Lower leg skin (tissue), 4 donors: ENCODE measurements around the gene PDE8B. TPM values are rescaled to one million over a fixed set of nuclear protein-coding genes. Genes with fewer than 3 reads are reported as not detected.

Experiments used
- DNase-seq, 2 donors: peaks; one replicate each; pipeline ENCODE4 v3.0.0-alpha.2; 2019; ENCODE audit warnings: low spot score in 2 of 2
- H3K4me3 ChIP-seq: fragments of 200-600 bp; sonication (generic); 2 replicates; pipeline ENCODE4 v1.5.1; 2017; ENCODE audit warnings: mild to moderate bottlenecking, low read depth; ENCODE audit not compliant: poor library complexity, severe bottlenecking
- POLR2A ChIP-seq, 2 donors: fragments of 450-650 bp; IDR thresholded peaks; one replicate each; pipeline ENCODE4 v1.6.1; 2016 to 2017; ENCODE audit warnings: antibody characterized with exemption in 2 of 2, mild to moderate bottlenecking in 1 of 2, moderate library complexity in 1 of 2
- WGBS, 2 donors: methylation state at CpG; one replicate each; pipeline ENCODE4 v1.1.5; 2018; 5-methylcytosine and 5-hydroxymethylcytosine counted together
- intact Hi-C: fragments of 100-400 bp; cut with DNase I; formaldehyde crosslinking; loops from one replicate; pipeline ENCODE4 v1.15.0; 2023; ENCODE audit warnings: low total_unique reads
- total RNA-seq, 4 donors: library from RNA; depleted of rRNA; stranded (reverse); fragments of >200 nt; gene quantifications; one replicate each; pipeline ENCODE4 v1.1.0, GENCODE V29; 2016
- TF ChIP-seq, protein P1 (sequence below), 3 donors: fragments of 450-650 bp; IDR thresholded peaks; one replicate each; pipeline ENCODE4 v1.5.1; 2016; ENCODE audit warnings: antibody characterized with exemption in 3 of 3, mild to moderate bottlenecking in 3 of 3, moderate library complexity in 2 of 3

Gene PDE8B
- total RNA-seq, 4 donors from 2014 or later, result 2.3 to 4.5 (median 2.6) TPM

DNA sequence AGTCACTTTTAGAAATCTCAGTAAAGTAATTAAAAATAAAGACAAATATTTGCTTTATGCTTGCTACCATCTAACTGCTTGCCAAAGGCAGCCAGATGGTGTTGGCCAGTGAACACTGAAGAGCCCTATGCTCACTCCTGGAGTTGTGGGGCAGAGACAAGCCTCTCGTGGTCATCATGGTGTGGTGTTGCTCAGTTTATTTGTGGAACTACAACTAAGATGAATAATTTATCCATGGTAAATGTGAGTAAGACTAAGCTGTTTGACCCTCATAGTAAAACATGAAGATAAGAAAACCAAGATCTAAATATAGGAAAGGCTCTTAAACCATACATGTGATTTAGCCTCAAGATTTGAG lies 100.7 kb downstream of the PDE8B start:
- H3K4me3 ChIP-seq, result no peak overlapping the region
- no peak for DNase-seq
- TF ChIP-seq, protein P1, sequence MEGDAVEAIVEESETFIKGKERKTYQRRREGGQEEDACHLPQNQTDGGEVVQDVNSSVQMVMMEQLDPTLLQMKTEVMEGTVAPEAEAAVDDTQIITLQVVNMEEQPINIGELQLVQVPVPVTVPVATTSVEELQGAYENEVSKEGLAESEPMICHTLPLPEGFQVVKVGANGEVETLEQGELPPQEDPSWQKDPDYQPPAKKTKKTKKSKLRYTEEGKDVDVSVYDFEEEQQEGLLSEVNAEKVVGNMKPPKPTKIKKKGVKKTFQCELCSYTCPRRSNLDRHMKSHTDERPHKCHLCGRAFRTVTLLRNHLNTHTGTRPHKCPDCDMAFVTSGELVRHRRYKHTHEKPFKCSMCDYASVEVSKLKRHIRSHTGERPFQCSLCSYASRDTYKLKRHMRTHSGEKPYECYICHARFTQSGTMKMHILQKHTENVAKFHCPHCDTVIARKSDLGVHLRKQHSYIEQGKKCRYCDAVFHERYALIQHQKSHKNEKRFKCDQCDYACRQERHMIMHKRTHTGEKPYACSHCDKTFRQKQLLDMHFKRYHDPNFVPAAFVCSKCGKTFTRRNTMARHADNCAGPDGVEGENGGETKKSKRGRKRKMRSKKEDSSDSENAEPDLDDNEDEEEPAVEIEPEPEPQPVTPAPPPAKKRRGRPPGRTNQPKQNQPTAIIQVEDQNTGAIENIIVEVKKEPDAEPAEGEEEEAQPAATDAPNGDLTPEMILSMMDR (IDR thresholded peaks at IDR 0.05), result no peak
- TF ChIP-seq POLR2A (IDR thresholded peaks at IDR 0.05), result no peak
- intact Hi-C loops, result no loop called here
- WGBS, 2 donors, result 81 to 91% methylated on average over 1 of the region's 1 CpG

DNA sequence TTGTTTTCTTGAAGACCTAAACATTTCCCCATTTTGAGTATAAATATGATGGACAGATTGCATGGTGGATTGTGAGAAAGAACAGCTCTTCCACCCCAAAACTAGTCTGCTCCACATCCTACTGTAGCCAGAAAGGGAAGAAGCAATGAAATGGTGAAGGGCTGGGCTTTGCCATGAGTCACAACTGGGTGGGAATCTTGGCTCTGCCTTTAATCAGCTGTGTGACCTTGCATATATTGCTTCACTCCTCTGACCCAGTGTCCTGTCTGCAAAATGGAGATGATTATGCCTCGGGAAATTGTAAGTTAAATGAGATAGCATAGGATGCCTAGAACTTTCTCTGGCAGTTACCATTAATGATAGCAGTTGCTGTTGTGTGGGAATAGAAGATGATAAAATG lies 101.9 kb downstream of the PDE8B start:
- H3K4me3 ChIP-seq, result no peak overlapping the region
- DNase-seq, result no peak
- intact Hi-C loops, result no loop called here
- TF ChIP-seq POLR2A (IDR thresholded peaks at IDR 0.05), result no peak
- TF ChIP-seq, protein P1 (IDR thresholded peaks at IDR 0.05), result no peak
- 56 to 65% methylated on average over 1 of the region's 1 CpG for WGBS, 2 donors

DNA sequence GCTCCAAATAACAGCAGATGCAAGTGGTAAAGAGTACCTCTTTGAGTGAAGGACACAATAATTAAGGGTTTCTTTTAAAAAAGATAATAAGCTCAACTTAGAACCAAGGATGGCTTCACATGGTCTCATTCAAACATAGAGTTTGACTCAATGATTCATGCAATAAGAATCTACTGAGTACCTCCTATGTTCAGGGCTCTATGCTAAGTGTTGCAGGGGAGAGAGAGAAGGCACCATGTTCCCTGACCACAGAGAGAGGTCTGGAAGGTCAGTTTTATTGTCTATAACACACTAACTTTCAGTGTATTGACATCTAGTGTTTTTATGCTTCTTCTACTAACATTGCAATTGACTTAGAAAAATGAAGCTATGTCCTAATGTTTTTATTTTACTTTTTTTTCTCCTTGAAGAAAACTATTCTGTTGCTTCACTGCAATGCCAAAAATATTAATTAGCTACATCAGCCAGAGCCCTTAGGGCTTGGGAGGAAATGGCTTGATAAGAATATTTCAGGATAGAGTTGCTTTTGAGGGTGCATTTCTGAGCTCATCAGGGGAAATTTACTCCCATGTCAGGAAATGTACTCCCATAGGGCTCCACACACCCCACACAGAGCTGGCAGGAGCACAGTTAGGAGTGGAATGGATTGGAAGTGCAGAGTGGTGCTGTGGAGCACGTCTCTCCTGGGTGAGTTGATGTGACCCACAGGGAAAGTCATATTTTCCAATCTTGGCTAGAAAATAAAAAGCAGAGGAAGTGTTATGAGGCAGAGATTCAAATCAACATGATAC lies 106.6 kb downstream of the PDE8B start:
- WGBS, 2 donors, result 35 to 42% methylated on average over 1 of the region's 1 CpG

DNA sequence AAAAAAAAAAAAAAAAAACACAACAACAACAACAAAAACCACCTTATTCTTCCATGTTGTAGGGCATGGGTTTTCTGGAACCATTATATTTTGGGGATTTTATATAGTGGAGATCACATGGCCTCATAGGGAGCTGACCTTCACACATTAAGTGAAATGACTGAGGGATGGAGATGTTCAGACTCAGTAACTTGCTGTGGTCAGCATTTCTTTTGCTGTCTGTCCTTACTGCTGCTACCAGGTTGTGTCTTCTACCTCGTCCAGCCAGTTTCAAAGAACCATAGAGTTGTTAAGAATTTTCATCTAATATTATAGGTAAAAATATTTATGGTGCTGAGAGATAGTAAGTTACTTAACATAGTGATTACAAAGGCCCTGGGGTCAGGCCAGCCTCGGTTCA lies 107.6 kb downstream of the PDE8B start:
- no peak overlapping the region for H3K4me3 ChIP-seq
- no peak for TF ChIP-seq POLR2A (IDR thresholded peaks at IDR 0.05)
- TF ChIP-seq, protein P1 (IDR thresholded peaks at IDR 0.05), result no peak
- intact Hi-C loops, result no loop called here
- WGBS, 2 donors, result 82 to 84% methylated on average over 2 of the region's 2 CpGs
- no peak for DNase-seq

More for the DNA sequence above, 106.6 kb downstream of the PDE8B start:
- H3K4me3 ChIP-seq, result no peak overlapping the region
- no peak for DNase-seq
- TF ChIP-seq, protein P1 (IDR thresholded peaks at IDR 0.05), result no peak
- TF ChIP-seq POLR2A (IDR thresholded peaks at IDR 0.05), result no peak
- intact Hi-C loops, result no loop called here

DNA sequence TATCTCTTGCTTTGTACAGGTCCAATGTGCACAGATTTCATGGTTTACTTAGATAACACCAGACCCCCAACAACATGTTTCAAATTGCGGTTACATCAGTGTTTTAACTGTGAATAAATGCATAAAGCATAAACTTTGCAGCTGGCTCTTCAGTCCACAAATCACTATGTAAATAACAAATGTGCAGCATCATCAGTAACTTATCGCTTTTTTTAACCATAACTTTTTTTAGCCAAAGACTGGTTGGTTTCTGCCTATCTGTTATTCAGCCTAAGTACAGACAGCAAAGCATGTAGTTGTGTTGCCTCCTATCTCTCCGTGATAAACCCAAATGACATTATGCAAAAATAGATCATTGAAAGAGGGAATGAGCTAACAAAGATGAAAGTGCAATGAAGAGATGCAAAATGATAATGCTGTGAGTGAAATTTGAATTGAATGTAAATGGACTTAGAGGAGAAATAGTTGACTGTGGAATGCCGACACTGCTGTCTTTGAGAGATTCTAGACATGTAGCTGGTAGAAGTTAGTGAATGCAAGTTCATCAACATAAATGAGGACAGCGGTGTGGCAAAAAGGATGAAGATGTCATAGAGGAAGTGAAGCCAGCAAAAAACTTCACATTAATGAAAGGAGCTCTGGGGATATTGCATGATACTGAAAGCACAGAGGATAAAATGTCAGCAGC lies 108.8 kb downstream of the PDE8B start:
- intact Hi-C loops, result no loop called here
- H3K4me3 ChIP-seq, result no peak overlapping the region
- 91 to 92% methylated on average over 5 of the region's 5 CpGs for WGBS, 2 donors
- TF ChIP-seq POLR2A (IDR thresholded peaks at IDR 0.05), result no peak
- TF ChIP-seq, protein P1 (IDR thresholded peaks at IDR 0.05), result no peak
- no peak for DNase-seq
